WI38 (cell line): ENCODE data around the gene KIAA2012.

ENCODE experiments used
- H3K4me3 ChIP-seq: 2 replicates; pipeline ENCODE4 v1.5.1; 2011; ENCODE audit warnings: low read depth, mild to moderate bottlenecking, control low read depth, low read length
- CTCF ChIP-seq: IDR thresholded peaks from 2 replicates; pipeline ENCODE4 v1.5.1; 2012; ENCODE audit warnings: low read depth, mild to moderate bottlenecking, control low read depth, low read length

KIAA2012 gene

GRCh38 chr2:202032846-202033316 lies 40.2 kb upstream of the KIAA2012 start:
- peak overlapping the region; percentile 79 for H3K4me3 ChIP-seq
- no peak for TF ChIP-seq CTCF

GRCh38 chr2:202033317-202034248 lies 39.5 kb upstream of the KIAA2012 start, which contains the start of gene FZD7:
Gene FZD7, plus strand, starts transcription at chr2:202033855. Its CDS starts 793 bp downstream, at chr2:202034648.
- TF ChIP-seq CTCF, result no peak
- peak within 1 kb of the TSS; percentile 93 for H3K4me3 ChIP-seq

DNA sequence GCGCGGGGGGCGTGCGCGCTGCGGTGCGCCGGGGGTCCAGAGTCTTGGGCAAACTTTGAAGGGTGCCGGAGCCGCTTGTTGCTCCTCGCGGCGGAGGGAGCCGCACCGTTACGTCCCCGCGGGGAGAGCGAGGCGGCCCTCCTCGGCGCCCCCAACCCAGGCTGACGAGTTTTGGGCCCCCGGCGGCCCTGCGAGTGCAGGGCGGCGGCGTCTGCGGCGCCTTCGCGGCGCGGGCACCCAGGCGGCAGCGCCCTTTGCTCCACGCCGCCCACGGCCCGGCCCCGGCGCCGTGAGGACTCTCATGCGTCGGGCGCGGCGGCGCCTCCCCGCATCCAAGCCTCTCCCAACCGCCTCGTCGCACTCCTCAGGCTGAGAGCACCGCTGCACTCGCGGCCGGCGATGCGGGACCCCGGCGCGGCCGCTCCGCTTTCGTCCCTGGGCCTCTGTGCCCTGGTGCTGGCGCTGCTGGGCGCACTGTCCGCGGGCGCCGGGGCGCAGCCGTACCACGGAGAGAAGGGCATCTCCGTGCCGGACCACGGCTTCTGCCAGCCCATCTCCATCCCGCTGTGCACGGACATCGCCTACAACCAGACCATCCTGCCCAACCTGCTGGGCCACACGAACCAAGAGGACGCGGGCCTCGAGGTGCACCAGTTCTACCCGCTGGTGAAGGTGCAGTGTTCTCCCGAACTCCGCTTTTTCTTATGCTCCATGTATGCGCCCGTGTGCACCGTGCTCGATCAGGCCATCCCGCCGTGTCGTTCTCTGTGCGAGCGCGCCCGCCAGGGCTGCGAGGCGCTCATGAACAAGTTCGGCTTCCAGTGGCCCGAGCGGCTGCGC lies 38.6 kb upstream of the KIAA2012 start:
- no peak for TF ChIP-seq CTCF
- peak overlapping the region; percentile 93 for H3K4me3 ChIP-seq

- peak; percentile 64 for TF ChIP-seq CTCF
- peak overlapping the region; percentile 93 for H3K4me3 ChIP-seq
Measured at GRCh38 chr2:202035089-202035940, 37.7 kb upstream of the KIAA2012 start.

DNA sequence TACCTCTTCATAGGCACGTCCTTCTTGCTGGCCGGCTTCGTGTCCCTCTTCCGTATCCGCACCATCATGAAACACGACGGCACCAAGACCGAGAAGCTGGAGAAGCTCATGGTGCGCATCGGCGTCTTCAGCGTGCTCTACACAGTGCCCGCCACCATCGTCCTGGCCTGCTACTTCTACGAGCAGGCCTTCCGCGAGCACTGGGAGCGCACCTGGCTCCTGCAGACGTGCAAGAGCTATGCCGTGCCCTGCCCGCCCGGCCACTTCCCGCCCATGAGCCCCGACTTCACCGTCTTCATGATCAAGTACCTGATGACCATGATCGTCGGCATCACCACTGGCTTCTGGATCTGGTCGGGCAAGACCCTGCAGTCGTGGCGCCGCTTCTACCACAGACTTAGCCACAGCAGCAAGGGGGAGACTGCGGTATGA lies 37.1 kb upstream of the KIAA2012 start:
- no peak for TF ChIP-seq CTCF
- peak overlapping the region; percentile 93 for H3K4me3 ChIP-seq

GRCh38 chr2:202036601-202037037 lies 36.4 kb upstream of the KIAA2012 start:
- H3K4me3 ChIP-seq, result peak overlapping the region; percentile 93
- TF ChIP-seq CTCF, result no peak
